Activated gamma-delta T cell treated with Interleukin-2 at 50 U/mL for 16 hours (primary cell): ENCODE data around the gene ZNF503.

Source experiments
- DNase-seq: peaks from one replicate; pipeline ENCODE4 v3.0.0-alpha.2; 2020

The ZNF503 gene

DNA sequence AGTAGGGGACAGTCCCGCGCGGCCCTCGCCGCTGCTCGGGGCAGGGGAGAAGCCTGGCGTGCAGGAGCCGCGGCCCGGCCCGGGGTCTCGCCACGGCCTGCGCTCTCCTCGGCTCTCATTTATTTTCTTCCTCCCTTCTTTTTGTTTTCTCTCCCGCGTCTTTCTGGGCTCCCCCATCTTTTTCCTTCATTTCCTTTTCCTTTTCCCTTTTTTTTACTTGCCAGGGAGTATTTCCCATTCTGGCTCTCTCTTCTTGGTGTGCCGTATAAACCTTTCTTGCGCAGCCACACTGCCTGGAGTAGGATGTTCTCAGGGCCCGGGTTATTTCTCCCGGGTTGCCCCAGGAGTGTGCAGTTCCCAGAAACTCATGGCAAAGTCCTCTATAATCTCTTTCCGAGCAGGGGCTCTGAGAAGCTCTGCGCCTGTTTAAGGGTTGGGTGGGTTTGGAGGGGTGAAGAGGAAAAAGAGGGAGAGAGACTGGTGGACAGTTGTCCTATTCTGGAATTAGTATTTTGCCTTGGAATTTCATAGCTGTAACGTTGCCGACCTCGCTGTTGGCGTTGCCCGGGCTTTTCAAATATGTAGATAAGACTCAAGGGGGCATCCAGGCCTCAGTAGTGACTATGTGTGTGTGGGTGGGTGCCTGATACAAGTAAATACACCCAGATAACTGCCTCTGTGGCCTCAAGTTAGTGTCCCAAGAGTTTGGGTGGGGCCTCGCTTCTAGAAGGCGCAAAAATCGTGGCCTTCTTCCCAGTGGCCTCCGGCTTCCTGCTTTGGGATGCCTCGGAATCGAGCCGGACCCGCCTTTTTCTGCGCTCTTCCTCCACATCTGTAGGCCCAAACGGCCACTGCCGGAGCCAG is 4.3 kb upstream of the ZNF503 start:
- no peak for DNase-seq

DNA sequence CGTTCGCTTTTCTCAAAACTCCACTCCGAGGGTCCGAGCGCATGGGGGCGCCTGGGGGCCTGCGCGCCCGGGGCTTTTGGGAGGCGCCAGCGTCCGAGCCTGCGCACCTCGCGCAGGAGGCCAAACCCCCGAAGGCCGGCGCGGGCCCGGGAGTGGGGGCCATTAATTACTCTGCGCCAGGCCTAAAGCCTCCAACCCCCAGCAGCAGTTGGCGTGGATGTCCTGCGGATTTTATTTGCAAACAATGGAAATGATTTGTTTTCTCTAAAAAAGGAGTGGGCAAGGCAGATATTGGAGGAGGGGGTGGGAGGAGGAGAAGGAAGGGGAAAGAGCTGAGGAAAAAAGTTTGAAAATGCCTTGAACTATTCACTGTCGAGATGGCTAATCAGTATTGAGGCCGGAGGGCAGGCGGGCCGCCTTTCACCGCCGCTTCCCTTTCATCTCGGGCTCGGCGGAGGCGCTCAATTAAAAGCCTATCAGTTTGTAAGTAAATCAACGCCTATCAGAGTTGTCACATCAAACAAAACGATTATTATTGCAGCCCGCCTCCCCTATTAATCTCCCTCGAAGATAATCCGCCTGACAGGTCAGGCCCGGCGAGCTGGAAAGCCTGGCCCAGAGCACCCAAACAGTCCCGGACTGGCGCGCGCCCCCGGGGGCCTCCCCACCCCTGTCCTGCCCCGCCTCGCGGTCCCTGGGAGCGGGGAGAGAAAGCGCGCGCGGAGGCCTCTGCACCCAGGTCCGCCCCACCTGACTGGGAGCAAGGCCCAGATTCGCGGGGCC is 3.4 kb upstream of the ZNF503 start:
- no peak for DNase-seq

DNA sequence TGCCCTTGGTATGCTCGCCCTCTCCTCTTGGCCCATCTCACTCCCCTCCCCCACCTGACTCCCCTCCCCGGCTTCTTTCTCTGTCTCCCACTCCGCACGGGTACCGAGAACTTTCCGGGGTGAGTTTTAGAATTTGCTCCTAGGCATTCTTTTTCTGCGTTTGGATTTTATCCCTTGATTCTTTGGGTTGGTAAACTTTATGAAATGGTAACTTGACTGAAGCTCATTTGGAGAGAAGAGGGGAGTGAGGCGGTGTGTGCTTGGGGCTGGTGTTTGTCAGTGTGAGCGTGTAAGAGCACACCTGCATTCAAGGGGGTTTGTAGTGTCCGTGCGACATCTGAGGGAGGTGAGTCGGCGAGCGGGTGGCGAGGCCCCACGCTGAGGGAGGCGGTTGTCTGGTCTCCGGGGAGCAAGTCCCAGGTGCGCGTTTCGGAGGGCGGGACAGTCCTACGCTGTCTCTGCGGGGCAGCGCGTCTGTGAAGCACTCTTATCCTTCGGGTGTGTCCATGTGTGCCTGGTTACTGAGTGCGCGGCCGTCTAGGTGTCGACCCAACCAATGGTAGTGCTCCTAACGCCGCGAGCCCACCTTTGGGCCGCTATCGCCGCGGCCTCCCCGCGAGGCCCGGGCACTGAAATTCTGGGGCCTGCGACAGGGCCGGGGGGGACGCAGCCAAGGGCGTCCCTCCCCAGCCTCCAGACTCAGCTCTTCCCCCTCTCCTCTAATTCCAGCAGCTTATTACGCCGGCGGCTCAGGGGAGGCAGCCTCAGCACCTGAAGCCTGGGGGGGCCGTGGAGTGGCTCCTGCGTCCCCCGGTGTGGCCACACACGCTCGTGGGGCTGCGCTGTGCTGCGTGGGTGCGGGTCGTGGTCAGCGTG is 2.6 kb upstream of the ZNF503 start:
- DNase-seq: no peak

DNA sequence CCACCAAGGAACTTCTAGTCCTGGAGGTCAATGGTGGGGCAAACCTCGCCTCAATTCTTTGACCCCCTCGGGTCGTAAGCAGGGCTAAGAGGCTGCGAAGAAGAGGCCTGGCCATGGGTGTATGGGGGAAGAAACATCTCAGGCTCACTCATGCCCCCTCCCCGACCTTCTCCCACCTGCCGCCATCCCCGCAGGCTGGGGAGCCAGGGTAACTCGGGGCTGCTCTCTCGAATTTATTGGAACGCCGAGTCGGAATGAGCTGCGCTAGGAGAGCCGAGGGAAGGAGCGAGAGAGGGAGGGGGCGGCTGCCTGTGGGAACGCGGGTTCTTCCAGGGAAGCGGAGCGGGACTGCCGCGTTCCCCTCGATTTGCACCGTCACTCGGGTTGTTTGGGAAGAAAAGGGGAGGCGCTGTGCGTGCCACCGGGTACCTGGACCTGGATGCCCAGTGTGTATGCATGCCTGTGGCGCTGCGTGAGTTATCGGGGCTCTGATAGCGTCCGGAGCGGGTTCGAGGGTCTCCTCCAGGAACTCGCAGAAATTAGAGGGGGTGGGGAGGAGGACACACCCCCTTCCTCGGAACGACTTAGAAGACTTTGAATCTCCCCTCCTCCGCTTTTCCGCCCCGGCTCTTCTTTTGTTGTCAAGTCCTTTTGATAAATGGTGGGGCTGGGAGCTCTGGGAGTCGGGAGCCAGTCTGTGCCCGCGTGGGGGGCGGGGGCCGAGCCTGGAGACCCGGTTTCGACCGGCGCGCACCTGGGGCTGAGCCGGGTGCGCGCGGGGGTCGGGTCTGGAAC is 1.8 kb upstream of the ZNF503 start:
- no peak for DNase-seq

DNA sequence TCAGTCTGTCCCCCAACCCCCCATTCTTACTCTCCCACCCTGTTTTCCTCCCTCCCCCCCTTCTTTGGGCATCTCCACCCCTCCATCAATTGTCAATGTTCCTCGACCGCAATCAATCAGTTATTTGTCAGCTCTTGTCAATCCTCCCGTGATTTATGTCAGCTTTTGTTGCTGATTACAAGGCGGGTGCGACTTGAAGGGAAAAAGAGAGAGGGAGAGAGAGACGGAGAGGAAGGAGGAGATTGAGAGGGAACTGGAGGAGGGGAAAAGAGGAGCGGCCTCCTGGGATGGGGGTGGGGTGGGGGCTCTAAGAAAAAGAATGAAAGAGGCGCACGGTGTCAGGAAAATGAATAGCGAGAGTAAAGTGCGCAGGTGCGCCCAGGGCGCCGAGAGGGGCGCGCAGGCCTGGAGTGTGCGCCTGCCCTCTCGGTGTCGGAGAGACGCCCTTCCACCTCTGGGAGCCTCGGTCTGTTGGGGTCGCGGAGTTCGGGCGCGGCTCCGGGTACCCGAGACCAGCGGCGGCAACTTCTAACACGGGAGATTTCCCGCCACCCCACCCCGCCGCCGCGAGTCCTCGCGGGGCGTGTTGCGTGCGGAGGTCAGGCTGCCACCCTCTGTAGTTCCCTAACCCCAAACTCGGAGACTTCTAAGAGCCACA is 1.1 kb upstream of the ZNF503 start:
- no peak for DNase-seq

DNA sequence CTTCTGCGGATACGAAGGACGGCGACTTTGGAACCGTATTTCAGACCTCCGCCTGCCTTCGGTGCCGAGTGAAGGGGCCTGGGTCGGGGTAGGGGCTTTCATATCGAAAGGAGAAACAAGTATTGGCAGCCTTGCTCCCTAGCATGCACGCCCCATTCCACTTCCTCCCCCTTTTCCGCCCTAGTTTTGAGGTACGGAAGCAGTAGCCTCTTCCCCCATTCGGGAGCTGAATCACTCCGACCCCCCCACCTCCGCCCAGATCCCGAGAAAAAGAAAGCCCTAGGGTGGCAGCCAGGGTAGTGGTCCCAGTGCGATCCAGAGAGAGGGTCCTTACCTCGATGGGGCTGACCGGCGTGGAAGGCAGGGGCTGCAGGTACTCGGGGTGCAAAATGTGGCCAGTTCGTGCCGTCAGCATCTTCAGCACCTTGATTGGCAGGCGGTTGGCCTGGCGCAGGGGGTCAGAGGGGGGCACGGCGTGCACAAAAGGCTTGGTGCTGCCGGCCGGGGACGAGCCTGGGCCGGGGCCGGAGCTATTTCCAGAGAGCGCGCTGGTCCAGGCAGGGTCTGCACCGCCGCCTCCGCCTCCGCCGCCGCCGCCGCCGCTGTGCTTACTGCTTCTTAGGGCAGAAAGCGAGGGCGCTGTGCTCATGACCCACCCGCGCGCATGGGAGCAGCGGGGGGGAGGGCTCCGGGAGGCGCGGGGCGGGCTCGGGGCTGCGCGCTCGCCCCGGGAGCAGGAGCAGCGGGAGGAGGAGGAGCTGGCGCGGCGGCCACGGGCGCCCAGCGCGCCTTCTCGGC is 594 bp downstream of the ZNF503 start:
- DNase-seq: no peak

DNA sequence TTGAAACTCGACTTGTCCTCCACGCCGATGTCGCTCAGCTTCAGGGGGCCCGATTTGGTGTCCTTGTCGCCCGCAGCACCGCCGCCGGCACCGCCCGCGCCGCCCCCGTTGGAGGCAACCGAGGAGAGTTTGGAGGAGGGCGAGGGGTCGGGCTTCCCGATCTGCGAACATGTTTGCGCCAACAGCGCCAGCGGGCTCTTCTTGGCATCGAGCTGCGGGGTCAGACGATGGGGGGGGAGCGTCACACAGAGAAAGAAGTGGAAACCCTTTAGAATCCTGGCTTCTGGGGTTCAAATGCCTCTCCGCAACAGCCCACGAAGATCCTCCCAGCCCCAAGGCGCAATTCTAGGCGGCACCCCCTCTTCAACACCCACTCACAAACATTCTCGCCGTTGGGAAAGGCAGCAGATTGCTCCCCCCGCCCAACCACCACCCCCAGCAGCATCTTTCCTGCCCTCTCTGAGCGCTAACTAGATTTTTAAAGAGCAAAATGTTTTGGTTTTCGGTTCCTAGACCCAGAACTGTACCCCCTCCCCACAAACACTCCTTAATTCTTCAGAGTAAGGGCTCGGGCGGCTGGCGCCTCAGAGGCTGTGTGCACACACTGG is 1.3 kb downstream of the ZNF503 start:
- DNase-seq: no peak

DNA sequence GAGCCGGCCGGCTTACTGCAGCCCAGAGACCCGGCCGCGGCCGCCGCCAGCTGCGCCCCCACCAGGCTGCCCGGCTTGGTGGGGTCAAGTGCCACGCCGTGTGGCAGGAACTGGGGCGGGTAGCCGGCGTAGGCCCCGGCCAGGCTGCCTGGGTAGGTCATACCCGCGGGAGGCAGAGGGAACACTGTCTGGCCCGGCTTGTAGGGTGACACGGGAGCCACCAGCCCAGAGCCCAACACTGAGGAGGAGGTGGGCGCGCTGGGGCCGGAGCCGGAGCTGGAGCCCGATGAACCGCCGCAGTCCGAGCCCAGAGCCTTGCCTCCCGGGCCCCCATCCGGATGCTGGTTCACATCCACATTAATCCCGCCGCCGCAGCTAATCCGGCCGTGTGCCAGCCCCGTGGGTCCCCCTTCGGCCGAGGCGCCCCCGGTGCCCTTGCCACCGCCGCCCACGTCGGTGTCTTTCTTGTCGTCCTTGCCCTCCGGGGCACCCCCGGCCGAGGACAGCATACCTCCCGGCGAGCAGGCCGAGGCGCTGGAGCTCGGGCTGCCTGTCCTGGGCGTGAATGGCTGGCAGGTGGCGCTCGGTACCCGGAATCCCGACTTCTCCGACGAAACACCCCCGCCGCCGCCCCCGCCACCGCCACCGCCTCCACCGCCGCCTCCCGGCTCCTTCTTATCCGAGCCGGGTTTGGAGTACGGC is 2.0 kb downstream of the ZNF503 start:
- DNase-seq: peak; percentile 33

DNA sequence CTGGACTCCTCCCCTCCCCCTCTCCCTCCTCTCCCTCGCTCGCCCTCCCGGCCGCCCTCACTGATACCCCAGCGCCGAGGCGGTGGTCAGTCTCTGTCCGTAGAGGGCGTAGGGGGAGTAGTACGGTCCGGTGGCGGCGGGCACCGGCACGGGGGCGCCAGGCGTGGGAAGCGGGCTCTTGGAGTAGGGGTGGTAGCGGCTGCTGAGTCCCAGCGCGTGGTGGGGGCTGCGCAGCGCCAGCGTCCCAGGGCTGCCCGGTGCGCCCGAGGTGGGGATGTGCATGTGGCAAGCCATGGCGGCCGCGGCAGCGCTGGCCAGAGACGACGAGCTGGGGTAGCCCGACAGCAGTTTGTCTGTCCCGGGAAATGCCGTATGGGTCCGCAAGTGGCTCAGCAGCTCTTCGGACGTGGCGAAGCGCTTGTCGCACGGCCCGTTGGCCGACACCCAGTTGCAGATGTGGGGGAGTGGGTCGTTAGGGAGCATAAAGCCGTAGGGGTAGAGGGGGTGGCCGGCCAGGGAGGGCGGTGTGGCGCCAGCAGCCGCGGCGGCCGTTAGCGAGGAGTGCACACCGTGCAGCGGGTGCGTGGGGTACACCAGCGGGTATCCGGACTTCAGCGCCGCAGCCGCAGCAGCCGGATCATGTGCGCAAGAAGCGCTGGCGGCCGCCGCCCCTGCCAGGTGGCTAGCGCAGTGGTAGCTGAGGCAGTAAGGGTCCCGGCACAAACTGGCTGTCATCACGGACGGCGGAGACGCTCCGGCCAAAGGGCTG is 2.7 kb downstream of the ZNF503 start:
- no peak for DNase-seq

DNA sequence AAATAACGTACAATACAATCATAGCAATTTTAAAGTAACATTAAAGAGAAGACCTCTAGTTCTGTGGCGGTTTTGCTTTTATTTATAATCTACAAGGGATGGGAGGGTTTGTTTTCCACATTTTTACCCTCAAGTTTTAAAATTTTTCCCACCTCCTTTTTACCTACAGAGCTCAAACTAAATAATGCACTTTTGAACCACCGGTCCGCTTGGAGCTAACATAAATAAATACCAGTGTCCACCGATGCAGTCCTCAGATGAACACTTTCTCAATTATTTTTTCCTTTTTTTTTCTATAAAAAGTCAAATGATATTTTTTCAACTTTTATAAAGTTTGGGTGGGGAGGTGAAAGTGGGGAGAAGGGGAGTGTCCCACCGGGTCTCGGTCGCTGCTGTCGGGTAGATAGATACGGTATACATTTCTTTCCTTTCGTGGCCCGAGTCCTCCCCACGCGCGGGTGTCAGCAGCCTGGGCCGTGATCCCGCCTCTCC is 3.3 kb downstream of the ZNF503 start:
- DNase-seq: no peak

DNA sequence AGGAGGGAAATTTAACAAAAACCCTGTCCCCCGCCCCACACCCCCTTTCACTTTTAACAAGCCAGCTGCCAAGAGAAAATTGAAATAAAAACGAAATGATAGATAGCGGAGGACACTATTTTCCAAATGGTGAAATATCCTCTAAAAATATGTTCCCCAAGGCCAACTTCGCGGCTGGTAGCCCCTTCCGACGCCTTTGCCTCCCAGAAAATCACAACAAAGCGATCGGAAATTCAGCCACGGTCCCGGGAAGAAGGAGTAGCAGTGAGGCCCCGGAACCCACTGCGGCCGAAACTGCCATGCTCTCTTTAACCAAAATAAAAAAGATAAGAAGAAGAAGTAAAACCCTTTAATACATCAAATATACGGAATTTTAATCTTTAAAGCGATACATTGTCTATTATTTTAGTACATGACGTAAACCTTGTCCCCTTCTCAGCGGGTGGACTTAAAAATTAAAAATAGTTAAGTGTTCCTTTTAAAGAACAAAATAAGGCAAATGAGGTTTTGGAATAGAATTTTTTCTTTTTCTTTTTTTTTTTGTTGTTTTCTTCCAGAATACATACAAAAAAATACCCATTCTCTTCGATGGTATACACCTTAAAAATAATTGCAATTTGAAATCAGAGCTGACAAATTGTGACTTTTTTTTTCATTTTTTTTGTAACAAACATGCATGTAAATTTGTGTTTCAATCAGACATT is 3.9 kb downstream of the ZNF503 start:
- DNase-seq: no peak

DNA sequence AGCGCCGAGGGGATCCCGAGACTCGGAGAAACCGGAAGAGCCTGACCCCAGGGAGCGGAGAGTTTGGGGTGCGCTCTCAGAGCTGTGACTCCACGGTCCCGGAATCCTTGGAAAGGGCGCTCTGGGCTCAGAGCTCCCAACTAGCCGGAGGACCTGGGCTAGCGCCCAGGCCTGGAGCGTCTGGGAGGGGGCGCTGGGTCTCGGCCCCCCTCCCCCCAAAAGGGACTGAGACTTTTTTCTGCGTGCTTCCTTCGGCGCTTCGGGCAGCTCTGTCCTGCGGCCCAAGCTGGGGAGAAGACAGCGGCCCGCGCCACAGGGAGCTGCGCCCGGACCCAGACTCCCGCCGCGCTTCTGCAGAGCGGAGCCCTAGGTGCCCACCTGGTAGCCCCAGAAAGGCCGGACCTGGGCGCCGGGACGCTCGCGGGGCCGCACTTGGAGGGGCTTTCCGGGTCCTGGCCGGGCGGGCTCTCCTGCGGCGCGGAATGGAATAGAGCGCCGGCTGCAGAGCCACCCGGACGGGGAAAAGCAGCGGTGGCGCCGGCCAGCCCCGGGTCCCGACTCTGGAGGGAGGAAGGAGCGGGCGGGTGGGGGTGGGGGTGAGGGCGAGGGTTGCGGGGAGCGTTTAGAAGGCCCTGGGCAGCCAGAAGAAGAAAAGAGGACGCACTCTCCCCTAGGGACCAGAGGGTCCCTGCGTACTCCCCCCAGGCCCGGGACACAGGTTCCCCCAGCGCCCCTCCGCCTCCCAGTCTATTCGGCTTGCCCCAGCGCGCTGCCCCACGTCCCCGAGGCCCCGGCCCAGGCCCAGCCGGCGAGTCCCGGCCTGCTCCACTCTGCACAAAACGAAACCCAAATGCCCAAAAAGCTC is 4.7 kb downstream of the ZNF503 start:
- no peak for DNase-seq

DNA sequence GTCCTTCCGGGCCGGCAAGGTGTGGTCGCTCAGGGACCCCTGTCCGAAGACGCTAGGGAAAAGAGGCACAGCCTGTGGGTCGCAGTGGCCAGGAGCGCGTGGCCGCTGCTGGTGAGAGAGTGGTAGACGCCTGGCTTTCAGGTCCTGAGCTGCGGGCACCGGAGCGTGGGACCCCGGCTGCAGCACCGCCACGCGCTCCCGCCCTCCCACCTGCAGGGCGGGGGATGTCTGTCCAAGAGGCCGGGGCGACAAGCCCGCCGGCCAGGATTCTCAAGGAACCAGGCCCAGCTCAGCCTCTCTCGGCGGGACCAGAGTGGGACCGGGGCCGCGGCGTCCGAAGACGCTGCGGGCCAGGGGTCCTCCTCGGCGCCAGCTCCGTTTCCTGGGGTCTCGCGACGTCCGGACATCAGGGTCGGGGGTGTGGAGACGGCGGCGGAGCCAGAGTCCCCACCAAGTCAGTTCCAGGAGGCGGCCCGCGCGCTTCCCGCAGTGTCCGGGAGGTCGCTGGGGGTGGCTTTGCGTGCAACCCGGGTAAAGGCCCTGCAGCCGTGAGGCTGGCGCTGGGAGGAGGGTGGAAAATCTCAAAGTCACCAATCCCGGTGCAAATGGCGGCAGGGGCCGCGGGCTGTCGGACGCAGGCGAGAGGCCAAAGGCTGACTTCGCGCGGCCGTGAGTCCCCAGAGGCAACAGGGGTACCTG is 5.5 kb downstream of the ZNF503 start:
- no peak for DNase-seq

DNA sequence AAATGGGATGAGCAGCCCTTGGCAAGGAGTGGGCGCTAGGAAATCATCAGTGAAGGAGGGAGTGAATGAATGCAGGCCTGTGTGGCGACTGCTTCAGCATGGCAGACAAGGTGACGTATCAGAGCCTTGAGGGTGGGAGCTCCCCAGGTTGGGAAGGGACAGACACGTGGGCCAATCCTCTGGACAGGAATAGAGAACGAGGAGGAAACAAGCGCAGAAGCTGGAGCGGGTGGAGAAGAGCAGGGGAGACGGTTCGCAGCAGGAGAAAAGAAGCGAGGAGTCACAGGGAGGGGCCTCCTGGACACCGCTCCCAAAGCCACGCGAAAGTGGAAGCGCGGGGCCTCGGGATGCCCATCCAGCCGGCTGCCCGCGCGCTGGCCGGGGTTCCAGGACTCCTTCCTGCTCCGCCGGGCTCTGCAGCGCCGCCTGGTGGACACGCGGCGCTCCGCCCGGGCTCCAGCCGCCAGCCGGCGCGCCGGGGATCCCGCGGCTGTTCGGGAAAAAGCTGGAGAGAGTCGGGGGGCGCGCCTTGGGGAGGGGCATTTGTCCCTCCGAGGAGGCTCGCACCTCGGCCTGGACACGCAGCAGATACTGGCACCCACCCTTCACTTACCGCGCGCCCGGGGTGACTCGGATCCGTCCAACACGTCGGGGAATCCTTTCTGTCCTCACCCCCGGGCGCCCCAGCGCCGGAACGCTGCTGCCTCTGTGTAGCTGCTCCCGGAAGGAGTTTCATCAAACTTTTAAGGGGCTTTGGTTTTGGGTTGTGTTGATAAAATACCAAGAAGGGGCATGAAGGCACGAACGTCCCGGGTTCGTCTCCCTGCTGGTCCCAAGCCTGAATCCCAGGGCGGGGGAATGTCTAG is 6.3 kb downstream of the ZNF503 start:
- no peak for DNase-seq

DNA sequence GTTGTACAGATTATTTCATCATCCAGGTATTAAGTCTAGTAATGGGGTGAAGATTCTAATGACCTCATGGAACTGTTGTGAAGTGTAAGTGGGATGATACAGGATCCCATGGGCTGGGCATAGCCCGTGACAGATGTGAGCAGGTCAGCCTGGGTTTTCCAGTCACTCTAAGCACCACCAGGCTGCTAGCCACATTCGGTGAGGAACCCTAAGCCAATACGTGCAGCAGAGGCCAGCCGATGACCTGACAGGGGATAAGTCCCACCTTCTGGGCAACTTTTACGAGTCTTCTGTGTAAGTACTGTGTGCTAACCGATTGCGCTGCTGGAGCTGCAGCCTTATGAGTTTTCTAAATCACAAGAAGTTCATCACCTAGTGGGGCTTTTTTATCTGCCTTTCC is 7.3 kb downstream of the ZNF503 start:
- DNase-seq: no peak

DNA sequence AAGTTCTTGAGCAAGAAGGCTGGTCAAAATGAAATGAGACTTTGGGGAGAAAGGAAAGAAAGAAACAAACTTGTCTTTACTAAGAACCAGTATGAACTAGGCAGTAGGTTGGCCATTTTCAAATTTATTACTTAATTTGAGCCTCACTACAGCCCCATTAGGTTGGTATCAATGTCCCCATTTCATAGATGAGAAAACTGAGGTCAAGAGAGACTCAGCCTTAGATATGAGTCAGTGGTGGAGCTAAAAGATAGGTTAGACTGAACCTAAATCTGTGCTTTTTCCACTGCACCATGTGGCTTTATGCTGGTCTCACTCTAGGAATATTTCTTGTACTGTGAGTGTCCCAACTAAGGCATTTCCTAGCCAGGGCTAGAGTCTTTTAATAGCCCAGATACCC is 8.8 kb downstream of the ZNF503 start:
- no peak for DNase-seq
